GM12864 (cell line): Measurements from ENCODE around the gene GOPC.

Experiments
- DNase-seq: peaks from one replicate; pipeline ENCODE4 v3.0.0-alpha.2; 2011; ENCODE audit warnings: low read depth
- H3K4me3 ChIP-seq: 2 replicates; pipeline ENCODE4 v1.5.1; 2011; ENCODE audit warnings: mild to moderate bottlenecking, low read depth, low read length, control low read depth
- TF ChIP-seq, protein P1 (sequence below): IDR thresholded peaks from 2 replicates; pipeline ENCODE4 v1.5.1; 2011; ENCODE audit warnings: low read depth, mild to moderate bottlenecking, moderate library complexity, low read length, control low read depth, inconsistent platforms; ENCODE audit errors: missing control alignments

Gene GOPC

DNA sequence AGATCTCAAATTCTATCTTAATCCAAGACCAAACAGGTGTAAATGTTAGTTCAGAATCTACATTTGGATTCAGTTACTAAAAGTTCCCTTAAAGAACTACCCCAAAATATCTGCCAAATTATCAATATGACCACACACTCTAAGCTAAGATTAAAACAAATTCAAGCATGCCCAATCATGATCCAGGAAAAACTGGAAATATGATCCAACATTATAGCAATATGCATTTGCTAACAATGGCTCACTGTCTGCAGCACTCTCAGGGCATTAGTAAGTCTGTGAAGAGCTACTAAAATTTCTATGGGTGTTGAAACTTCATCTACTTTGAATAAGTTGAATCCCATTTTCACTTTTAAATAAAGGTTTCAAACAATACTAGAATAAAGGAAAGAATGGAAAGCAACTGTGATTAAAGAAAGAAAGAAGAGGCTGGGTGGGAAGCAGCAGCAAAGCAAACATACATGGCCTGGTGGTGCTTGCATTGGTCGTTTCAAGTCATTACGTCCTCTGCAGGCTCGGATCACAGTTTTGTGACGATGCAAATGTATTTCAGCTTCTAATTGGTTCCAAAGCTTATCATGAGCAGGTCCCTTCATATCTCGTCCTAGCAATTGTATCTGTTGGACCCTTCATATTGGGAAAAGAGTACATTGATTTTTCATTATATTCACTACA lies 29.2 kb downstream of the GOPC start:
- DNase-seq = no peak
- TF ChIP-seq, protein P1, sequence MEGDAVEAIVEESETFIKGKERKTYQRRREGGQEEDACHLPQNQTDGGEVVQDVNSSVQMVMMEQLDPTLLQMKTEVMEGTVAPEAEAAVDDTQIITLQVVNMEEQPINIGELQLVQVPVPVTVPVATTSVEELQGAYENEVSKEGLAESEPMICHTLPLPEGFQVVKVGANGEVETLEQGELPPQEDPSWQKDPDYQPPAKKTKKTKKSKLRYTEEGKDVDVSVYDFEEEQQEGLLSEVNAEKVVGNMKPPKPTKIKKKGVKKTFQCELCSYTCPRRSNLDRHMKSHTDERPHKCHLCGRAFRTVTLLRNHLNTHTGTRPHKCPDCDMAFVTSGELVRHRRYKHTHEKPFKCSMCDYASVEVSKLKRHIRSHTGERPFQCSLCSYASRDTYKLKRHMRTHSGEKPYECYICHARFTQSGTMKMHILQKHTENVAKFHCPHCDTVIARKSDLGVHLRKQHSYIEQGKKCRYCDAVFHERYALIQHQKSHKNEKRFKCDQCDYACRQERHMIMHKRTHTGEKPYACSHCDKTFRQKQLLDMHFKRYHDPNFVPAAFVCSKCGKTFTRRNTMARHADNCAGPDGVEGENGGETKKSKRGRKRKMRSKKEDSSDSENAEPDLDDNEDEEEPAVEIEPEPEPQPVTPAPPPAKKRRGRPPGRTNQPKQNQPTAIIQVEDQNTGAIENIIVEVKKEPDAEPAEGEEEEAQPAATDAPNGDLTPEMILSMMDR = no peak
- no peak overlapping the region for H3K4me3 ChIP-seq

DNA sequence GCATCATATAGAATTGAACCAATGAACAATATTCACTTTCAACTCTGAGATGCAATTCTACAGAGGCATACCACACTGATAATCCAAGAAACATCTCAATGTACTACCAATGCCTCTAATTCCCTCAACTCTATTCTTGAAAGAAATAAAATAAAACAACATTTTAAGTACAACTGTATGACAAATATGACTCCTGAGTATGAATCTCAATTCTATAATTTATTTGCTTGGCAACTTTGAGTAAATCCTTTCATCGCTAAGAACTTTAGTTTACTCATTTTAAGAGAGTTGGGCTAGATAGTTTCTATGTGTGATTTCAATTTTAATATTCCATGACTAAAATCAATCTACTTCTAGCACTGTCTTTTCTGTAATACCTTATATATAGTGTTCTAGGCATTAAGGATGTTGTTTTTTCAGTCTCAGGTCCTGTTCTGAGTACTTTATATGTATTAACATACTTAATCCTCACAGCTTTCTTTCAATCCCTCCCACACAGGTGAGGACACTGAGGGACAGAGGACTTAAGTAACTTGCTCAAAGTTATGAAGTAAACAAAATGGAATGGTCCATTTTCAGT lies 33.4 kb downstream of the GOPC start:
- H3K4me3 ChIP-seq = no peak overlapping the region
- no peak for DNase-seq
- TF ChIP-seq, protein P1 = no peak

DNA sequence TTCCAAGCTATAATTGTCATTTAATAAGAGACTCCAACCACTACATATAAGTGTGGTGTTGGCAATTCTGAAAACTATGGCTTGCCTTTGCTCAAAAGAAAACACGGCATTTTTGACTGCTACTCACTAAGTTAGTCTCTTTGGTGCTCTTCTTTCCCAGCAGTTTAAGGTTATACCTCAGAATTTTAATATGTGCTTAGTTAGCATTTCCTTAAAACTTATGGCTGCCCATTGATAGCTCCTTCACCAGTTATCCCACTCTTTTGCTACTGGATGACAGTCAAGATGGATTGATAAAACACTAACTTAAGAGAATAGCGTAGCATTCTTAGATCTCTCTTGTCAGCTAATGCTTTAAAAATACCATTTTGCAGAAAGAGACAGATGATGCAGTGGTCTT lies 34.1 kb downstream of the GOPC start:
- TF ChIP-seq, protein P1 = no peak
- H3K4me3 ChIP-seq = no peak overlapping the region
- no peak for DNase-seq

DNA sequence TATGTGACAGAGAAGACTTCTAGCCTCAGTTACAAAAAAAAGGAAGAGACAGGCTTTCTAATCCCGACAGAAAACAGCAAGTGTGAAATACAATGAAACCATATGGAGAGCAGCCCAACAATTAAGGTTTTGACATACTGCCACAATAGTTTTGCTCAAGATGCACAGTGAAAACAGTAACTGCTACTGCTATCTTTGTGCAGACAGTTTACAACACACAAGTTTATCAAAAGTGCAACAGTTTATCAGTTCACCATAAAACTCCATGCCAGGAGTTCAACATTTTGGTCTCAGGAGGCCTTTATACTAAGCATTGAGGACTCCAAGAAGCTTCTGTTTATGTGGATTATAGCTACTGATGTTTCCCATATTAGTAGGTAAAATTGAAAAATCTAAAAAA lies 37.6 kb downstream of the GOPC start:
- no peak overlapping the region for H3K4me3 ChIP-seq
- TF ChIP-seq, protein P1 = no peak
- DNase-seq = no peak

DNA sequence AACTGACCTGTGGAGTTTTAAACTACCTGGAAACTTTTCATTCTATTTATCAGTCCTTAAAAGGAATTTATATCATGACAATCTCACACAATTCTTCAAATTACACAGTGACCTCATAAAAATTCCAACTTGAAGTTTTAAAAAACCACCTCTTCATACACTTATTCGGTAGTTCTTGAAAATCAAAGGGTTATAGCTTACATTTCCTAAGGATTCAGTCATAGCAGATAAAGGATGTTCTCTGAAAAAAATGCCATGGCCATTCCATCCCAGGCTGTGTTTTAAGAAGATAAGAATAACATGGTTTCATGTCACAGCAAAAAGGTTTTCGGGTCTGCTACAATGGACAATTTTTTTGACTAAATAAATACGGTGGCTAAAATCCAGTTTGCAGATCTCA lies 41.2 kb downstream of the GOPC start:
- DNase-seq = no peak
- TF ChIP-seq, protein P1 = no peak
- H3K4me3 ChIP-seq = no peak overlapping the region

DNA sequence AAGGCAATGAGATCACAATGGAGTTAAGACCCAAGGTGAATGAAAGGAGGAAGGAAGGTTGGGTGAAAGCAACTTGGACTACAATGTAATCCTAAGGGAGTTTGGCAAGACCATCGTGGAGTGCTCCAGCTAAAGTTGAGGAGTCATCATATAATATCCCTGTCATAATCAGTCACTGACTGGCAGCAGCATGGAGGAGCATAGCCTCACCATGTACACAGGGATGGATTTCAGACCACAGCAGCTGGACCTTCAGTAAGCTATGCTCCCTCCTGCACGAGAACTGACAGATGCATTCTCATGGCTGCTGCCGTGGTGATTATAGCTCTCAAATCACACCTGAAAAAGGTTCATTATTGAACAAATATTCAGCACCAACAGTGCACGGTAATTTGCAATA lies 43.0 kb downstream of the GOPC start:
- no peak for DNase-seq
- TF ChIP-seq, protein P1 = no peak
- no peak overlapping the region for H3K4me3 ChIP-seq

DNA sequence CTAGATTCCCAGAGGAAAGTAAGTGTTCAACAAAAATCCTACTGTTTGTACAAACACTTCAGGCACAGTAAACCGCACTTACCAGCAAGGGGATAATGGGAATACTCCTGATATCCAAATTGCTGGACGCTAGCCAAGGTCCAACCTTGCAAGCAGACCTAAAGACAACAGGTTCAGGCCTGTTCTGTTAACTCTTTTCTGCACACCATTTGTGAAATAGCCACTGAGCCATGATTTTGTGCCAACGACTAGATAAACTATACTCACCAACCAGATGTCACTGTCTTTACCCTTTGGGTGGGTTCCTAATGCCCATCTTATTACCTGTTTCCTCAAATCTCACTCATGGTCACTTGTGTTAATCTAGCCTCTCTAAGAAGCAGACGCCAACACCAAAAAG lies 43.5 kb downstream of the GOPC start:
- TF ChIP-seq, protein P1 = no peak

More for the DNA sequence above, 43.5 kb downstream of the GOPC start:
- H3K4me3 ChIP-seq = no peak overlapping the region
- no peak for DNase-seq
